Mucosa of descending colon (tissue), 3 donors: ENCODE results near the gene CMAS. TPM values are rescaled to one million over a fixed set of nuclear protein-coding genes. Genes with fewer than 3 reads are reported as not detected.
"Not testable (repeated sequence)": the region's sequence is repeated elsewhere in the genome, so short reads cannot be mapped to it uniquely, and the experiment has no call there.

ENCODE experiments used
- ATAC-seq: fragments of 200-7000 bp; cut with Tn5 transposase; one replicate; pipeline ENCODE4 v1.9.1; 2020; ENCODE audit warnings: mild to moderate bottlenecking, moderate library complexity
- DNase-seq, 3 donors: peaks; one replicate each; pipeline ENCODE4 v3.0.0-alpha.2; 2020
- H3K36me3 ChIP-seq: fragments of 200-600 bp; one replicate; pipeline ENCODE4 v1.8.0; 2021; ENCODE audit warnings: low read depth, mild to moderate bottlenecking
- H3K4me1 ChIP-seq: fragments of 200-600 bp; one replicate; pipeline ENCODE4 v1.8.0; 2021; ENCODE audit warnings: low read depth, mild to moderate bottlenecking
- H3K4me3 ChIP-seq: fragments of 200-600 bp; one replicate; pipeline ENCODE4 v1.8.0; 2021; ENCODE audit warnings: mild to moderate bottlenecking
- H3K9me3 ChIP-seq: fragments of 200-600 bp; one replicate; pipeline ENCODE4 v1.8.0; 2021; ENCODE audit warnings: mild to moderate bottlenecking
- intact Hi-C, 2 donors: fragments of 100-400 bp; cut with DNase I in 1 of 2; cut with micrococcal nuclease in 1 of 2; formaldehyde crosslinking; loops; one replicate each; pipeline versions ENCODE4 v1.11.0 to v1.11.1; 2022; cut with DNase I, micrococcal nuclease
- total RNA-seq, 3 donors: library from RNA; stranded (reverse); fragmentation: NEBNext Ultra II Directional in 2 of 3; extraction: Animal tissue kit (Norgen Biotek cat#: 25700) in 2 of 3; gene quantifications; one replicate each; pipeline versions ENCODE4 v1.2.1 to v1.2.4, GENCODE V29; 2021 to 2023
- TF ChIP-seq, protein P1 (sequence below): fragments of 200-600 bp; IDR thresholded peaks from one replicate; pipeline ENCODE4 v1.8.0; 2022; ENCODE audit warnings: antibody characterized with exemption, mild to moderate bottlenecking
- donor health status: DM: no; HTN: no; CAD: no; lungs with moderate emphysema.
- donor health status: DM: no; HTN: no; CAD: no.
- donor health status: DM: no; HTN: yes; CAD: no.

The CMAS gene
- total RNA-seq, 3 donors from 2014 or later = 70.1 to 139 (median 121) TPM

DNA sequence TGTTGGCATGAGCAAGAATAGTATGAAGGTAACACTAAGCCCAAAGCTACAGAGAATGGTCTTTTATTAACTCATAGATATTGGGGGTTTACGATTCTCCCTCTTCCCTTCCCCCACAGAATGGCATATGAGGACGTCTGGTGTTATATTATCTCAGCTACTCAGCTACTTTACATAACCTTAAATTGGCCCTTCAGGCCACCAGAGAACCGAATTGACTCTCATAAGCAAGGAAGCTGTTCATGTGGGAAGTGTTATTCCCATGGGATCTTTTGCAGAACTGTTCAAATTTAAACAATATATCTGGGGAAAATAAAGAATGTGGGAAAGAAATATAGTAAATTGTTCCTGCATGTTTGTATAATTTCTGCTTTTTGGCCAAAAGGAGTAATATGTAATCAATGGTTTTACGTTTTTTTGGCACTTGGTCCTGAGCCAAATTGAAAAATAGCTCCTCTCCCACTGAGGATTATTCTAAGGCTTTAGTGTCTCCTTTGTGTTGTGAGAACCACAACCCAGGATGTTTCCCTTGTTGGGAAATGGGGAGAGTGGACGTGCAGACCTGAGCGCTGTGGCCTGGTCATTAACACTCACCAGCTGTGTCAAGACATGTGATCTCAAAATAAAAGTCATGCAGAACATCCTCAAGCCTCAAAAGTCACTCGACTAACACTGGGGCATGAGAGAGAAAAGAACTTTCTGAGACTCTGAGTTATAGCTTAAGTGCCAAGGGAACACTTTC lies 31.8 kb upstream of the CMAS start:
- no peak for ATAC-seq
- no peak overlapping the region for H3K4me3 ChIP-seq
- TF ChIP-seq, protein P1, sequence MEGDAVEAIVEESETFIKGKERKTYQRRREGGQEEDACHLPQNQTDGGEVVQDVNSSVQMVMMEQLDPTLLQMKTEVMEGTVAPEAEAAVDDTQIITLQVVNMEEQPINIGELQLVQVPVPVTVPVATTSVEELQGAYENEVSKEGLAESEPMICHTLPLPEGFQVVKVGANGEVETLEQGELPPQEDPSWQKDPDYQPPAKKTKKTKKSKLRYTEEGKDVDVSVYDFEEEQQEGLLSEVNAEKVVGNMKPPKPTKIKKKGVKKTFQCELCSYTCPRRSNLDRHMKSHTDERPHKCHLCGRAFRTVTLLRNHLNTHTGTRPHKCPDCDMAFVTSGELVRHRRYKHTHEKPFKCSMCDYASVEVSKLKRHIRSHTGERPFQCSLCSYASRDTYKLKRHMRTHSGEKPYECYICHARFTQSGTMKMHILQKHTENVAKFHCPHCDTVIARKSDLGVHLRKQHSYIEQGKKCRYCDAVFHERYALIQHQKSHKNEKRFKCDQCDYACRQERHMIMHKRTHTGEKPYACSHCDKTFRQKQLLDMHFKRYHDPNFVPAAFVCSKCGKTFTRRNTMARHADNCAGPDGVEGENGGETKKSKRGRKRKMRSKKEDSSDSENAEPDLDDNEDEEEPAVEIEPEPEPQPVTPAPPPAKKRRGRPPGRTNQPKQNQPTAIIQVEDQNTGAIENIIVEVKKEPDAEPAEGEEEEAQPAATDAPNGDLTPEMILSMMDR = no peak
- DNase-seq = no peak
- H3K9me3 ChIP-seq = no peaks in the 10 kb centered on the region
- no peaks in the 10 kb centered on the region for H3K4me1 ChIP-seq
- intact Hi-C loops = no loop called here
- H3K36me3 ChIP-seq = no peaks in the 10 kb centered on the region

DNA sequence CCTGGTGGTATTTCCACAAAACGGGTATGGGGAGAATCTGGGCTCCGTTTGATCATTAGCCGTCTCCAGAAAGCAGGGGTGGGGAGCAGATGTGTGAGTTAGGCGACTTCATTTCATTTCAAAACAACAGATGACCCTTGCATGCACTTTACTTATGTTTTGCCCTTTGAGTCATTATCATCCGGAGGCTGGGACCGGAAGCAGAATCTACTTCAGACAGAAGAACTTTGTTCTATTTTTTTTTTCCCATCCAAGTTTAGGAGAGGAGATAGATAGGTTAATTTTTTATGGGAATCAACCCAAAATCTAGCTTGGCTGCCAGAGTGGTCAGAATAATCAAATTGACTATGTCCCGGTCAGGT lies 31.3 kb upstream of the CMAS start:
- H3K4me1 ChIP-seq = no peaks in the 10 kb centered on the region
- no peaks in the 10 kb centered on the region for H3K9me3 ChIP-seq
- TF ChIP-seq, protein P1 = no peak
- intact Hi-C loops = no loop called here
- DNase-seq = no peak
- H3K4me3 ChIP-seq = no peak overlapping the region
- H3K36me3 ChIP-seq = no peaks in the 10 kb centered on the region
- no peak for ATAC-seq

DNA sequence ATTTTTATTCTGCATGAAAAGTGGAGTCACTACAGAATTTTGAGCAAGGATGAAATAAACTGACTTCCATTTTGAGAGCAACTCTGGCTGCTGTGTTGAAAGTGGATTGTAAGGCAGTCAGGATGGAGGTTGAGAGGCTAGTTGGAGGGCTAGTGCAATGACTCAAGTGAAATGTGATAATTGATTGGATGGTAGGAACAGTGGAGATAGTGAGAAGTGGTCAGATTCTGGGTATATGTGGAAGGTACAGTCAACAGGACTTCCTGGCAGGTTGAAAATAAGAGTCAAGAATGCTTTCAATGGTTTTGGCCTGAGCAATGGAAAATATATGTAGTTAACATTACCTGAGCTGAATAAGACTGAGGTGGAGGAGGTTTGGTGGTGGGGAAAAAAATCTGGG lies 29.0 kb upstream of the CMAS start:
- Histone ChIP-seq H3K4me3 (no peak overlapping the region), H3K9me3 (no peaks in the 10 kb centered on the region), H3K36me3 (no peaks in the 10 kb centered on the region), H3K4me1 (no peaks in the 10 kb centered on the region)
- TF ChIP-seq, protein P1 = no peak
- ATAC-seq (no peak), DNase-seq (no peak)
- intact Hi-C loops = no loop called here

DNA sequence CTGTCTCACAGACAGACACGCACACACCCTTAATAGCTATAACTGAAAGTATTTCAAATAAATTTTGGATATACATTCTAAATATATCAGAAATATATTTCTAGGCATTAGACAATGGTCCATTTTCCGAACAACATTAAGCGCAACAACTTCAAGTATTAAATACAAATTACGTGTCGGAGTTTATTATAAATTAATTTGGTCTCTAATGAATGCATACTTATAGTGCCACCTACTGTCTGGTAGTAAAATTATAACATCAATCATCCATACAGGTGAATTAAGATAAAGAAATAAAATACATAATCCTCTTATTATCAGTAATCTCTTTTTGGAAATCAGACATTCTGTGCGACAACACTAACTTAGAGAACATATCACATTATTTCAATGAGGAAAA lies 27.2 kb upstream of the CMAS start:
- no peak overlapping the region for H3K4me3 ChIP-seq
- no peaks in the 10 kb centered on the region for H3K36me3 ChIP-seq
- no peak for DNase-seq
- no peaks in the 10 kb centered on the region for H3K4me1 ChIP-seq
- ATAC-seq = no peak
- H3K9me3 ChIP-seq = peaks cover 9% of the 10 kb centered on the region
- intact Hi-C loops = no loop called here
- TF ChIP-seq, protein P1 = no peak

DNA sequence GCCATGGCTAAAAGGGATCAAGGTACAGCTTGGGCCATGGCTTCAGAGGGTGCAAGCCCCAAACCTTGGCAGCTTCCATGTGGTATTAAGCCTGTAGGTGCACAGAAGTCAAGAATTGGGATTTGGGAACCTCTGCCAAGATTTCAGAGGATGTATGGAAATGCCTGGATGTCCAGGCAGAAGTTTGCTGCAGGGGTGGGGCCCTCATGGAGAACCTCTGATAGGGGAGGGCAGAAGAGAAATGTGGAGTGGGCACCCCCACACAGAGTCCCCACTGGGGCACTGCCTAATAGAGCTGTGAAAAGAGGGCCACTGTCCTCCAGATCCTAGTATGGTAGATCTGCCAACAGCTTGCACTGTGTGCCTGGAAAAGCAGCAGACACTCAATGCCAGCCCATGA lies 22.5 kb upstream of the CMAS start:
- peaks cover 11% of the 10 kb centered on the region for H3K9me3 ChIP-seq
- H3K4me3 ChIP-seq, ATAC-seq, H3K4me1 ChIP-seq, intact Hi-C loops, H3K36me3 ChIP-seq, DNase-seq: not testable (repeated sequence)

DNA sequence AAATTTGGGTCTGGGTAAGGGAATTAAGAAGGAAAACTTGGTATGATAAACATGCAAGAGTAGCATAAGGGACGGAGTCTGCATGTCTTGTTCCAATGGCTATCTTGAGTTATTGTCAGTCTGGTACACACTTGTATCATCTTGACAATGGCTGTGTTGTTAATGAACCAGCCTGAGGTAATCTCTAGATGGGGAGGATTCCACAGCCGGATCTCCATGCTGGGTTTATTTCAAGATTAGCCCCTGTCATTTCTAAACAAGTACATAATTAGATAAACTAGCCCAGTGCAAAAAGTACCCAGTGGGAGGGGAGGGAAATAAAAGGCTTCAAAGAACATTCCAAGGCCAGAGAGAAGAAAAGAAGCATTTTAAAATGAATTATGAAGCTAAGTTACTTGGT lies 16.5 kb upstream of the CMAS start:
- intact Hi-C loops = no loop called here

More for the DNA sequence above, 16.5 kb upstream of the CMAS start:
- no peaks in the 10 kb centered on the region for H3K4me1 ChIP-seq
- ATAC-seq (no peak), DNase-seq (no peak)
- H3K9me3 ChIP-seq = no peaks in the 10 kb centered on the region
- H3K36me3 ChIP-seq = no peaks in the 10 kb centered on the region
- no peak overlapping the region for H3K4me3 ChIP-seq
- TF ChIP-seq, protein P1 = no peak
